RWPE2 (cell line): ENCODE data around the gene MRPL52.
A peak's percentile ranks its signal among the peaks of the same experiment; 100 is the strongest.

ENCODE experiments used
- ATAC-seq: fragments of 200-7000 bp; cut with Tn5 transposase; 3 replicates; pipeline ENCODE4 v1.9.1; 2021; ENCODE audit warnings: low read depth
- DNase-seq: peaks from one replicate; pipeline ENCODE4 v3.0.0-alpha.2; 2020; ENCODE audit warnings: low spot score
- H3K27ac ChIP-seq: fragments of 450-650 bp; 2 replicates; pipeline ENCODE4 v1.5.1; 2017; ENCODE audit warnings: mild to moderate bottlenecking; ENCODE audit not compliant: poor library complexity, severe bottlenecking
- H3K27me3 ChIP-seq: fragments of 250-450 bp; sonication (Bioruptor Pico); 2 replicates; pipeline ENCODE4 v1.5.1; 2021; ENCODE audit warnings: mild to moderate bottlenecking, moderate library complexity; ENCODE audit not compliant: insufficient read depth, poor library complexity, severe bottlenecking
- H3K36me3 ChIP-seq: fragments of 250-450 bp; sonication (Bioruptor Pico); 2 replicates; pipeline ENCODE4 v1.5.1; 2020; ENCODE audit warnings: low read depth, mild to moderate bottlenecking, moderate library complexity
- H3K4me1 ChIP-seq: fragments of 250-450 bp; sonication (Bioruptor Pico); 2 replicates; pipeline ENCODE4 v1.5.1; 2021; ENCODE audit warnings: mild to moderate bottlenecking, moderate library complexity; ENCODE audit not compliant: insufficient read depth, poor library complexity, severe bottlenecking
- H3K4me3 ChIP-seq: fragments of 250-450 bp; sonication (Bioruptor Pico); 2 replicates; pipeline ENCODE4 v1.5.1; 2021; ENCODE audit warnings: mild to moderate bottlenecking, moderate library complexity; ENCODE audit not compliant: severe bottlenecking
- H3K9me3 ChIP-seq: fragments of 250-450 bp; sonication (Bioruptor Pico); 2 replicates; pipeline ENCODE4 v1.5.1; 2021; ENCODE audit warnings: mild to moderate bottlenecking, moderate library complexity; ENCODE audit not compliant: severe bottlenecking
- CTCF ChIP-seq: fragments of 450-650 bp; IDR thresholded peaks from one replicate; pipeline ENCODE4 v1.5.1; 2017; ENCODE audit warnings: mild to moderate bottlenecking, moderate library complexity; ENCODE audit not compliant: poor library complexity, severe bottlenecking

MRPL52 gene

GRCh38 chr14:22845821-22846625 lies 16.3 kb downstream of the MRPL52 start:
- Histone ChIP-seq H3K4me1 (peaks cover 46% of the 10 kb centered on the region), H3K27ac (peak overlapping the region; percentile 97), H3K27me3 (no peaks in the 10 kb centered on the region), H3K4me3 (no peak overlapping the region), H3K9me3 (no peaks in the 10 kb centered on the region), H3K36me3 (peaks cover 58% of the 10 kb centered on the region)
- DNase-seq (no peak), ATAC-seq (no peak)
- no peak for TF ChIP-seq CTCF

GRCh38 chr14:22846811-22847307 lies 17.2 kb downstream of the MRPL52 start:
- H3K27me3 ChIP-seq = no peaks in the 10 kb centered on the region
- peaks cover 49% of the 10 kb centered on the region for H3K36me3 ChIP-seq
- TF ChIP-seq CTCF = no peak
- H3K9me3 ChIP-seq = no peaks in the 10 kb centered on the region
- DNase-seq (no peak), ATAC-seq (no peak)
- peak overlapping the region; percentile 97 for H3K27ac ChIP-seq
- no peak overlapping the region for H3K4me3 ChIP-seq
- H3K4me1 ChIP-seq = peaks cover 55% of the 10 kb centered on the region

- TF ChIP-seq CTCF = peak; percentile 10
- peaks cover 60% of the 10 kb centered on the region for H3K4me1 ChIP-seq
Observed at GRCh38 chr14:22847661-22848341, 18.1 kb downstream of the MRPL52 start.

GRCh38 chr14:22848351-22849164 lies 18.9 kb downstream of the MRPL52 start:
- ATAC-seq = peak; percentile 48
- TF ChIP-seq CTCF = no peak
- no peak overlapping the region for H3K4me3 ChIP-seq
- H3K27ac ChIP-seq = peak overlapping the region; percentile 97
- peak; percentile 78 for DNase-seq
- H3K36me3 ChIP-seq = peaks cover 32% of the 10 kb centered on the region
- H3K27me3 ChIP-seq = no peaks in the 10 kb centered on the region
- no peaks in the 10 kb centered on the region for H3K9me3 ChIP-seq
- H3K4me1 ChIP-seq = peaks cover 66% of the 10 kb centered on the region

More at GRCh38 chr14:22847661-22848341, 18.1 kb downstream of the MRPL52 start:
- peak overlapping the region; percentile 97 for H3K27ac ChIP-seq
- no peaks in the 10 kb centered on the region for H3K9me3 ChIP-seq
- DNase-seq (no peak), ATAC-seq (peak; percentile 0; the same call in 2 of the 3 replicates)
- H3K36me3 ChIP-seq = peaks cover 40% of the 10 kb centered on the region
- no peaks in the 10 kb centered on the region for H3K27me3 ChIP-seq
- H3K4me3 ChIP-seq = no peak overlapping the region
